Measurements from ENCODE around the gene AP1B1.

- TF ChIP-seq CTCF (IDR thresholded peaks at IDR 0.05): no peak
- no peak for TF ChIP-seq POLR2A (IDR thresholded peaks at IDR 0.05)
- no peak for TF ChIP-seq POLR2AphosphoS5 (IDR thresholded peaks at IDR 0.05)
Measured at GRCh38 chr22:29353286-29353685, 35.1 kb downstream of the AP1B1 start.
